MM.1S (cell line): Measurements from ENCODE around the gene TNRC18.
"Not testable (repeated sequence)": the region's sequence is repeated elsewhere in the genome, so short reads cannot be mapped to it uniquely, and the experiment has no call there.

ENCODE experiments used
- DNase-seq: peaks from one replicate; pipeline ENCODE4 v3.0.0-alpha.2; 2015
- H2AFZ ChIP-seq: fragments of 300-600 bp; sonication (generic); 2 replicates; pipeline ENCODE4 v1.6.0; 2016; ENCODE audit warnings: antibody characterized with exemption, low read length
- H3F3A ChIP-seq: fragments of 300-600 bp; sonication (generic); 2 replicates; pipeline ENCODE4 v1.6.1; 2016; ENCODE audit warnings: mild to moderate bottlenecking, antibody characterized with exemption, low read length, moderate library complexity, mixed read lengths; ENCODE audit not compliant: insufficient read depth
- H3K27ac ChIP-seq: fragments of 300-600 bp; sonication (generic); 2 replicates; pipeline ENCODE4 v1.5.1; 2016; ENCODE audit warnings: mild to moderate bottlenecking, low read length
- H3K27me3 ChIP-seq: fragments of 300-600 bp; sonication (generic); replicated peaks from 2 replicates; pipeline ENCODE4 v1.6.0; 2016; ENCODE audit warnings: low read length; ENCODE audit not compliant: insufficient read depth
- H3K36me3 ChIP-seq: fragments of 300-600 bp; sonication (generic); replicated peaks from 2 replicates; pipeline ENCODE4 v1.6.1; 2016; ENCODE audit warnings: mild to moderate bottlenecking, low read length, mixed read lengths; ENCODE audit not compliant: insufficient read depth
- H3K4me1 ChIP-seq: fragments of 300-600 bp; sonication (generic); 2 replicates; pipeline ENCODE4 v1.6.1; 2016; ENCODE audit warnings: low read length, mixed read lengths
- H3K4me2 ChIP-seq: fragments of 300-600 bp; sonication (generic); 2 replicates; pipeline ENCODE4 v1.6.0; 2016; ENCODE audit warnings: low read depth, low read length
- H3K4me3 ChIP-seq: fragments of 300-600 bp; sonication (generic); 2 replicates; pipeline ENCODE4 v1.5.1; 2016; ENCODE audit warnings: low read length, mixed read lengths
- H3K79me2 ChIP-seq: fragments of 300-600 bp; sonication (generic); 2 replicates; pipeline ENCODE4 v1.6.1; 2016; ENCODE audit warnings: mixed run types, low read length, mixed read lengths
- H3K9ac ChIP-seq: fragments of 300-600 bp; sonication (generic); 2 replicates; pipeline ENCODE4 v1.6.1; 2016; ENCODE audit warnings: low read length, mixed read lengths
- H3K9me2 ChIP-seq: fragments of 300-600 bp; sonication (generic); replicated peaks from 2 replicates; pipeline ENCODE4 v1.6.1; 2016; ENCODE audit warnings: mild to moderate bottlenecking, low read length, mixed read lengths; ENCODE audit not compliant: insufficient read depth
- H3K9me3 ChIP-seq: fragments of 300-600 bp; sonication (generic); replicated peaks from 2 replicates; pipeline ENCODE4 v1.6.1; 2016; ENCODE audit warnings: mild to moderate bottlenecking, low read length, mixed read lengths; ENCODE audit not compliant: insufficient read depth
- H4K20me1 ChIP-seq: fragments of 300-600 bp; sonication (generic); 2 replicates; pipeline ENCODE4 v1.6.1; 2016; ENCODE audit warnings: mild to moderate bottlenecking, low read length, moderate library complexity, mixed read lengths; ENCODE audit not compliant: insufficient read depth
- EZH2 ChIP-seq: fragments of 300-600 bp; sonication (generic); optimal IDR thresholded peaks from 2 replicates; pipeline ENCODE3; 2017; ENCODE audit warnings: low read depth, mild to moderate bottlenecking, antibody characterized with exemption, low read length, mixed read lengths
- EZH2phosphoT487 ChIP-seq: fragments of 300-600 bp; sonication (generic); IDR thresholded peaks from 2 replicates; pipeline ENCODE4 v1.6.1; 2018; ENCODE audit warnings: antibody characterized with exemption, low read length
- TF ChIP-seq, protein P1 (sequence below): fragments of 300-600 bp; sonication (generic); IDR thresholded peaks from 2 replicates; pipeline ENCODE4 v1.5.1; 2016; ENCODE audit warnings: antibody characterized with exemption, low read length, mixed read lengths

The TNRC18 gene

DNA sequence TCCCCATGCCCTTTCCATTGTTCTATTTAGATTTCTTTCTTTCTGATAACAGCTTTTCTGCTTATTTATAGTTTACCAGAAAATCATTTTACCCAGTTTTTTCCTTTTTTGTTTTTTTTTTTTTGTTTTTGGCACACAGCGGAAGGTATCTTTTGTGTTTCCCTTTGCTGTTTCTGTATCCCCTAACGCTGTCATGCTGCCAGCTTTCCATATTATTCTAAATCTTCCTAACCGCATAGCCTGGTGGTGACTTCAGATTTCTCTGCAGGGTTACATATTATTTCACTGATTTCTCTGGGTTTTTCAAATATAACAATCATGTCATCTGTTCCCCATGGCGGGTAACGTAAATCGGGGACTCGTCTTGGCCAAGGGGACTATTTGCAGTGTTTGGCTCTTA is 144.9 kb downstream of the TNRC18 start:
- Histone ChIP-seq H4K20me1 (no peaks in the 10 kb centered on the region), H3K4me2 (no peak overlapping the region), H3K27me3 (peaks cover 52% of the 10 kb centered on the region), H3K36me3 (no peaks in the 10 kb centered on the region), H3K9me2 (no peaks in the 10 kb centered on the region), H3K27ac (no peak overlapping the region), H3K9ac (no peak overlapping the region), H3K4me3 (no peak overlapping the region), H2AFZ (no peak overlapping the region), H3K4me1 (no peaks in the 10 kb centered on the region), H3F3A (no peaks in the 10 kb centered on the region), H3K9me3 (no peaks in the 10 kb centered on the region), H3K79me2 (no peaks in the 10 kb centered on the region)
- TF ChIP-seq, protein P1, sequence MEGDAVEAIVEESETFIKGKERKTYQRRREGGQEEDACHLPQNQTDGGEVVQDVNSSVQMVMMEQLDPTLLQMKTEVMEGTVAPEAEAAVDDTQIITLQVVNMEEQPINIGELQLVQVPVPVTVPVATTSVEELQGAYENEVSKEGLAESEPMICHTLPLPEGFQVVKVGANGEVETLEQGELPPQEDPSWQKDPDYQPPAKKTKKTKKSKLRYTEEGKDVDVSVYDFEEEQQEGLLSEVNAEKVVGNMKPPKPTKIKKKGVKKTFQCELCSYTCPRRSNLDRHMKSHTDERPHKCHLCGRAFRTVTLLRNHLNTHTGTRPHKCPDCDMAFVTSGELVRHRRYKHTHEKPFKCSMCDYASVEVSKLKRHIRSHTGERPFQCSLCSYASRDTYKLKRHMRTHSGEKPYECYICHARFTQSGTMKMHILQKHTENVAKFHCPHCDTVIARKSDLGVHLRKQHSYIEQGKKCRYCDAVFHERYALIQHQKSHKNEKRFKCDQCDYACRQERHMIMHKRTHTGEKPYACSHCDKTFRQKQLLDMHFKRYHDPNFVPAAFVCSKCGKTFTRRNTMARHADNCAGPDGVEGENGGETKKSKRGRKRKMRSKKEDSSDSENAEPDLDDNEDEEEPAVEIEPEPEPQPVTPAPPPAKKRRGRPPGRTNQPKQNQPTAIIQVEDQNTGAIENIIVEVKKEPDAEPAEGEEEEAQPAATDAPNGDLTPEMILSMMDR = no peak
- DNase-seq = no peak

DNA sequence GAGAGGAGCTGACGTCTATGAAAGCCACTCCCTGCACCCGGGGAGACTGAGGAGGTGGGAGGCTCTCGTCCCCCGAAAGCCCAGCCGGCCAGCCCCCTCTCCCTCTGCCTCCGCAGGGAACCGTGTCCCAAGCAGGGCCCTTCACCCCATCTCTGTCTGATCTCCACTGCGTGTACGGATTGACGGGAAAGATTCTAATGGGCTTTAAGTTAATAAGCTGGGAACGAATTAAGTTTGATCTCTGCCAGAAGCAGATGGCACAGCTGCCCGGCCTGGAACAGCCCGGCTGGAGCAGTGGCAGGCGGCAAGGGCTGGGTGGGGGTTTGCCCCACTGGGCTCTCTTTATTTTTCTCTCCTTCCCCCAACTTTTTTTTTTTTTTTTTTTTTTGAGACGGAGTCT is 147.0 kb downstream of the TNRC18 start:
- H2AFZ ChIP-seq = no peak overlapping the region
- no peaks in the 10 kb centered on the region for H3K9me2 ChIP-seq
- no peak overlapping the region for H3K4me3 ChIP-seq
- H3K27me3 ChIP-seq = peaks cover 46% of the 10 kb centered on the region
- H3K36me3 ChIP-seq = no peaks in the 10 kb centered on the region
- no peaks in the 10 kb centered on the region for H3K4me1 ChIP-seq
- H3F3A ChIP-seq = no peaks in the 10 kb centered on the region
- H3K27ac ChIP-seq = no peak overlapping the region
- TF ChIP-seq EZH2phosphoT487 (no peak), EZH2 (no peak)
- TF ChIP-seq, protein P1 = no peak
- no peaks in the 10 kb centered on the region for H3K9me3 ChIP-seq
- H3K9ac ChIP-seq = no peak overlapping the region
- no peaks in the 10 kb centered on the region for H4K20me1 ChIP-seq
- H3K79me2 ChIP-seq = no peaks in the 10 kb centered on the region
- DNase-seq = no peak
- no peak overlapping the region for H3K4me2 ChIP-seq

DNA sequence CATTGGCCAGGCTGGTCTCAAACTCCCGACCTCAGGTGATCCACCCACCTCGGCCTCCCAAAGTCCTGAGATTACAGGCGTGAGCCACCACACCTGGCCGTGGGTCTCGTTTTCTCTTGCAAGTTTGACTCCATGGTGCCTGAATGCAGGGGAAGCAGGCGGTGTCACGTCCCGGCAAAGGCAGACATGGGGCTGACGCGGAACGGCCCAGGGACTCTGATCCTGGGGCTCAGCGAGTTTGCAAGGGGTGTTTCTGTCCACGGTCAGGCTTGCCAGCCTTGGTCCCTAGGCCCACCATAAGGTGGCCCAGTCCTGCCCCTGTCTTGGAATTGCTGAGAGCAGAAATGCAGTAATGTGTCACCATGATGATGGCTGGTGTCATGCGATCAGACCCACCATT is 147.5 kb downstream of the TNRC18 start:
- DNase-seq, H3K27ac ChIP-seq, H3K4me1 ChIP-seq, H3K79me2 ChIP-seq, H3K36me3 ChIP-seq, H3F3A ChIP-seq, H3K4me3 ChIP-seq, H3K9me2 ChIP-seq, H4K20me1 ChIP-seq, H3K4me2 ChIP-seq, H2AFZ ChIP-seq, H3K9me3 ChIP-seq, H3K9ac ChIP-seq: not testable (repeated sequence)
- peaks cover 43% of the 10 kb centered on the region for H3K27me3 ChIP-seq

GRCh38 chr7:5275510-5275909 is 148.1 kb downstream of the TNRC18 start:
- H3K4me3 ChIP-seq, H3K9me2 ChIP-seq, H3K4me1 ChIP-seq, H3F3A ChIP-seq, DNase-seq, H3K36me3 ChIP-seq, H3K4me2 ChIP-seq, H3K27ac ChIP-seq, H2AFZ ChIP-seq, H3K79me2 ChIP-seq, H3K9ac ChIP-seq, H3K9me3 ChIP-seq, H4K20me1 ChIP-seq: not testable (repeated sequence)
- H3K27me3 ChIP-seq = peaks cover 47% of the 10 kb centered on the region

DNA sequence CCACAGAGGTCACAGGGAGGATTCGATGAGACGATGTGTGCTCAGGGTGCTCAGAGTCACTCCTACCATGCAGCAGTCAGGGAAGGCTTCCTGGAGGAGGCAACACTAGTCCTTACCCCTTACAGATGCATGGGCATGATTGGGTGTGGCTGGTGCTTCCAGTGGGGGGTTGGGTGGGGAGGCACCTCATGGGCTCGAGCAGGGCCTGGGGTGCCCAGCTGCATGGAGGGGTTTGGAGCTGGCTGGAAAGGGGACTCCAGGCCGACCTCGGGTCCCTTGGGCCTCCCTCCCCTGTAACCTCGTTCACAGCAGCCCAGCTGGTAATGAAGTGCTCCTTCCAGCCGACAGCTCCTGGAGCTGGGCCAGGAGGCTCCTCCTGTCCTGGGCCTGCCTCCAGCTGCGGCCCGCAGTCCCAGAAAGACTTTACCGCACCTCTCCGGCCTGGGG is 148.6 kb downstream of the TNRC18 start:
- not testable (repeated sequence) for H3K79me2 ChIP-seq, H3K4me2 ChIP-seq, H3K27ac ChIP-seq, H3K9me2 ChIP-seq, H3K36me3 ChIP-seq, H4K20me1 ChIP-seq, H3K4me3 ChIP-seq, H3K4me1 ChIP-seq, H3F3A ChIP-seq, H3K9ac ChIP-seq, H2AFZ ChIP-seq, DNase-seq, H3K9me3 ChIP-seq
- H3K27me3 ChIP-seq = peaks cover 50% of the 10 kb centered on the region
